HG02852 (cell line): ENCODE measurements around the gene CKLF.

Source experiments
- ATAC-seq: cut with Tn5 transposase; IDR thresholded peaks from one replicate; pipeline ENCODE4 v1.9.1; 2021; ENCODE audit warnings: mild to moderate bottlenecking, moderate library complexity; ENCODE audit not compliant: unreplicated experiment

Gene CKLF

DNA sequence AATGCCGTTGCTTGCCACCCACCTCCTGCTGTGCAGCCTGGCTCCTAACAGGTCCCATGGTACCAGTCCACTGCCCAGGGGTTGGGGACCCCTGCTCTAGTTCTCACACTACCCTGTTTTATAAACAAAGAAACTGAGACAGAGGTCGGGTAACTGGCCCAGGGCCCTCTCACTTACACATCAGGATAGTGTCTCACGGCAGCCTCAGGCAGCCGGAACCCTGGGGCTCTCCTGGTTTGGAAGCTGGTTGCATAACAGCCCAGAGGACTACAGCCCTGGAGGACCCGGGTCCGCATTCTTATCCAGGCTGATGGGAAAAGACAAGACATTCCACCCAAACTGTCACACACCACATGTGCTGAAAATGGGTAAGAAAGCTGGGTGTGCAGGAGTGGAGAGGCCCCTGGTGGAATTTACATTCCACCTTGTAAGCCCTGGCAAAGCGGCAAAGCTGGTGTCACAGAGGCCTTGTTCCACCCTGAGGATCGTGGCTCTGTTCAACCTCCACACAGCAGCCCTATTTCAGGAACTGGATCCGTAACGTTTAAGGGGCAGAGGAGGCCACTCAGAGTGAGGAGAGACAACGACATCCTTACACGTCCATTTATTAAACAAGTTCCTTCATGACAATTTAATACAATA, 61.9 kb downstream of the CKLF start:
- no peak for ATAC-seq
